SK-N-MC (cell line): ENCODE measurements around the gene PDZD2.

Experiments
- DNase-seq: peaks from one replicate; pipeline ENCODE4 v3.0.0-alpha.2; 2011; ENCODE audit warnings: low read depth, low spot score
- H3K27ac ChIP-seq: fragments of 200-600 bp; sonication (generic); 2 replicates; pipeline ENCODE4 v1.5.1; 2016; ENCODE audit warnings: mixed run types
- H3K36me3 ChIP-seq: fragments of 200-600 bp; sonication (generic); 2 replicates; pipeline ENCODE4 v1.6.1; 2017; ENCODE audit warnings: antibody characterized with exemption, low read length, mixed read lengths; ENCODE audit not compliant: insufficient read depth
- H3K4me3 ChIP-seq: fragments of 200-600 bp; sonication (generic); 2 replicates; pipeline ENCODE4 v1.5.1; 2016
- H3K9ac ChIP-seq: fragments of 200-600 bp; sonication (generic); 2 replicates; pipeline ENCODE4 v1.8.0; 2017; ENCODE audit warnings: mixed run types, mixed read lengths; ENCODE audit not compliant: insufficient read length
- H3K9me3 ChIP-seq: fragments of 200-600 bp; sonication (generic); 2 replicates; pipeline ENCODE4 v1.6.1; 2017; ENCODE audit warnings: low read depth, mild to moderate bottlenecking, antibody characterized with exemption, low read length, moderate library complexity, mixed read lengths
- EZH2 ChIP-seq: fragments of 200-600 bp; sonication (generic); IDR thresholded peaks from one replicate; pipeline ENCODE4 v1.6.1; 2017; ENCODE audit warnings: antibody characterized with exemption
- FOXP2 ChIP-seq: optimal IDR thresholded peaks from 2 replicates; pipeline ENCODE3; 2011; ENCODE audit warnings: mild to moderate bottlenecking, moderate library complexity; ENCODE audit not compliant: insufficient read depth; ENCODE audit errors: extremely low read length, control extremely low read depth
- POLR2AphosphoS5 ChIP-seq: IDR thresholded peaks from 2 replicates; pipeline ENCODE4 v1.6.1; 2012; ENCODE audit warnings: mild to moderate bottlenecking, low read depth, low read length, borderline replicate concordance

PDZD2 gene

DNA sequence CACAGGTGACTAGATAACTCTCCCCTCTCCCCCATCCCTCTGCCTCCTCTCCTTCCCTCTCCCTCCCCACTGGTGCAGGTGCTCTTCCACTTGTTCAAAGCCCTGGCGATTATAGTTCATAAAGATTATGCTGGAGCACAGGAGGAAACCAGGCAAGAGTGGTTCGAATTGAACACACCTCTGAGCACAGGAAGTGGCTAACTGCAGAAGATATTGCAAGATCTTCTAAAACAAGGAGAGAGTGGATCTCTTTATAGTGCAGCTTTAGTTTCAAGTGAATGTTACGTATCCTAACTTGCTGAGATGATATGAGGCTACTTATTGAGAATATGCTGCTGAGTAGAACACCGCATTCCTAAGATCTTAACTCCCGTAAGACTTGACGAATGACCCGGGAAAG lies 356.8 kb downstream of the PDZD2 start:
- Histone ChIP-seq H3K4me3 (no peak overlapping the region), H3K27ac (no peak overlapping the region), H3K9ac (no peak overlapping the region), H3K36me3 (no peaks in the 10 kb centered on the region), H3K9me3 (no peaks in the 10 kb centered on the region)
- no peak for DNase-seq
- TF ChIP-seq EZH2 (no peak), POLR2AphosphoS5 (no peak), FOXP2 (no peak)

DNA sequence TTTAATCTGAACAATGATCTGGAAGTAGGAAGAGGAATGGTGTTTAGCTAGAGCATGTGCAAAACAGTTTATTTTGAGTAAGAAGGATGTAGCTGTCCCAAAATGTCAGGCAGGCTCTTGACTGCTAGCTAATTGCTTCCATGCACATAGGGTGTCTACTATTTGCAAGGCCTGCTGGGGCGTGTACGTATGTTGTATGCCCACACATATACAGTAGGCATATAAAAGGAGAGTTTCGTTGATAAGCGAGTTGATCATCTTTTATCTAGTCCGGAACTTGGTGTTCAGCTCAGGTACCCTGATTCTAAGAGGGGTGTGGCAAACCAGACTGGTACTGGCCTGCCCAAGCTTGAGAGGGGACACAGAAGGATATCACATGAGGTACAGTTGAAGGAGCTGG lies 358.0 kb downstream of the PDZD2 start:
- H3K36me3 ChIP-seq: no peaks in the 10 kb centered on the region
- H3K4me3 ChIP-seq: no peak overlapping the region
- H3K9me3 ChIP-seq: no peaks in the 10 kb centered on the region
- TF ChIP-seq EZH2 (no peak), POLR2AphosphoS5 (no peak), FOXP2 (no peak)
- no peak overlapping the region for H3K9ac ChIP-seq
- no peak overlapping the region for H3K27ac ChIP-seq
- DNase-seq: no peak

DNA sequence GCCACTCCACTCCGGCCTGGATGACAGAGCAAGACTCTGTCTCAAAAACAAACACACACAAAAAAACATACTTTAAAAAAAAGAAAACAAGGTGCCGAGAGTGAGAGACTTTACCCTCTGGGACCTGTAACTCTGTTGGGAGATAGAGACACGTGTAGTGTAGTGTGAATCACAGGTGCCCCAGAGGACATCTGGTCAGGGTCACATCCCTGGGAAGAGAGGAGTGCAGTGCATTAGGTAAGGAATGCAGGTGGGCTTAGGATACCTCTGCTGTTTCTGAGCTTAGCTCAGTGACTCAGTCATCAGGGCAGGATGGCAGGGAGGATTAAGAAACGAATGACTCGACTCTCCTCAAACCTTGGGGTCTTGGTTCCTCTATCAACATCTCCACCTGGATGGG lies 360.5 kb downstream of the PDZD2 start:
- Histone ChIP-seq H3K9me3 (no peaks in the 10 kb centered on the region), H3K4me3 (no peak overlapping the region), H3K36me3 (no peaks in the 10 kb centered on the region), H3K27ac (no peak overlapping the region), H3K9ac (no peak overlapping the region)
- no peak for DNase-seq
- TF ChIP-seq POLR2AphosphoS5 (no peak), EZH2 (no peak), FOXP2 (no peak)

DNA sequence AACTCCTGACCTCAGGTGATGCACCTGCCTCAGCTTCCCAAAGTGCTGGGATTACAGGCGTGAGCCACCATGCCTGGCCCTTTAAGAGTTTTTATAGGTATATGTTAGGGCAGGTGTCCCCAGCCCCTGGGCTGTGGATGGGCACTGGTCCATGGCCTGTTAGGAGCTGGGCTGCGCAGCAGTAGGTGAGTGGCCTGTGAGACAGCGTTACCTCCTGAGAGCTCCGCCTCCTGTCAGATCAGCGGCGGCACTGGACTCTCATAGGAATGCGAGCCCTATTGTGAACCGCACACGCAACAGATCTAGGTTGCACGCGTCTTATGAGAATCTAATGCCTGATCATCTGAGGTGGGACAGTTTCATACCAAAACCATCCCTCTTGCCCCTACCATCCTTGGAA lies 361.8 kb downstream of the PDZD2 start:
- Histone ChIP-seq H3K9me3 (no peaks in the 10 kb centered on the region), H3K27ac (no peak overlapping the region), H3K4me3 (no peak overlapping the region), H3K36me3 (no peaks in the 10 kb centered on the region), H3K9ac (no peak overlapping the region)
- DNase-seq: no peak
- TF ChIP-seq POLR2AphosphoS5 (no peak), EZH2 (no peak), FOXP2 (no peak)

DNA sequence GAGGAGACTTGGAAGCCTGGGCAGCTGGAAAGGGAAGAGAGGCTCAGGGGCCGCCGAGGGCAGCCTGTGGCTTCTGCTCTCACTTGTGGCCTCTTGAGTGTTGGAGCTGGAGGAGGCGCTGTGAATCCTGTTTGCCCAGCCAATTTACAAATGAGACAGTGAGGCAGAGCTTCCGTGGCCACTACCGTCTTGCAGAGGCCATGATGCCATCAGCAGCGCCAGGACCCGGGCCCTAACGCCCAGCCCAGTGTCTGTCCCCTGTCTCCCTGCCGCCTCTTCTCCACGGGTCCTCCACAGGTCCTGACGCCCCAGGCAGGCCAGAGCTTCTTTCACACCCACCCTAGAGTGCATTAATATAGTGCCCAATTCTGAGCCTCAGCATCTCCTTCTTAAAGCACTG lies 362.4 kb downstream of the PDZD2 start:
- Histone ChIP-seq H3K9ac (no peak overlapping the region), H3K4me3 (no peak overlapping the region), H3K36me3 (no peaks in the 10 kb centered on the region), H3K9me3 (no peaks in the 10 kb centered on the region), H3K27ac (no peak overlapping the region)
- TF ChIP-seq EZH2: no peak
- TF ChIP-seq FOXP2: no peak
- no peak for DNase-seq

DNA sequence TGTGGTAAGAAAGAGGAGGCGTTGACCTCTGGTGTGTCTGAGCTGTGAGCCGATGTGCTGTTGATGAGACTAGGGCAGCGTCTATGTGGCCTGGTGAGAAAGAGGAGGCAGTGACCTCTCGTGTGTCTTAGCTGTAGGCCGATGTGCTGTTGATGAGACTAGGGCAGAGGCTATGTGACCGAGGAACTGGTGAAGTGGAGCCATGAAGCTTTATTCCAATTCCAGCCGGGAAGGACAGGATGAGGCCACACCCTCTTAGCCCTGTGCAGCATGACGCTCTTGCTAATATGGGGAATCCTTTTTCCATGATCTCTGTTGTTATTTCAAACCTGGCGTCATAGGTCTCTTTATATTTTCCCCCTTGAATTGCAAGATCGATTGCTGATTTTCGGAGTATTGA lies 362.8 kb downstream of the PDZD2 start:
- TF ChIP-seq POLR2AphosphoS5 (no peak), EZH2 (no peak), FOXP2 (no peak)
- no peak overlapping the region for H3K4me3 ChIP-seq

DNA sequence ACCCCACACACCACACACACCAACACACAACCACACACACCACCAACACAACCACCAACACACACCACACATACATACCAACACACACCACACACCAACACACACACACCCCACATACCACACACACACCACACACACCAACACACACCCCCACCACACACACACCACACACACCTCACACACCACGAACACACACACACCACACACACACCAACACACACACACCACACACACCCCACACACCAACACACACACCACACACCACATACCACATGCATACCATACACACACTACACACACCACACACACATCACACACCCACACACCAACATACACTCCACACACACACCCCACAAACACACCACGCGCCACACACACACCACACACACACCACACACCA lies 363.8 kb downstream of the PDZD2 start:
- no peak for TF ChIP-seq EZH2
- TF ChIP-seq POLR2AphosphoS5: no peak
- TF ChIP-seq FOXP2: no peak
- no peak for DNase-seq
- H3K4me3 ChIP-seq: no peak overlapping the region

More for the DNA sequence above, 362.8 kb downstream of the PDZD2 start:
- Histone ChIP-seq H3K9ac (no peak overlapping the region), H3K36me3 (no peaks in the 10 kb centered on the region), H3K27ac (no peak overlapping the region), H3K9me3 (no peaks in the 10 kb centered on the region)
- no peak for DNase-seq

DNA sequence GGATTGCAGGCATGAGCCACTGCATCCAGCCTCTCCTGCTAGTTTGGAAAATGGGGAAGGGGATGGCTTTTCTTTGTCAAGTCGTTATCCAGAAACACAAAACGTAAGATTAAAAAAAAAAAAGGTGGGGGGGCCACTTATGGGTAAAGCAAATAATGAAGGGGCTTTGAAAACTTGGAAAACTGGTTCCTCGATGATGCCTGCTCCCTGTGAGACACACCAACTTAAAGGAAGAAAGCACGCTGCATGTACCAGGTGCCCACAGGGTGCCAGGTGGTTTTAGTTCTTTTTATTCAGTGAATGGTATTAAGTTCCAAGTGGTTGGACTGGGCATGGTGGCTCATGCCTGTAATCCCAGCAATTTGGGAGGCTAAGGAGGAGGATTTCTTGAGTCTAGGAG lies 365.1 kb downstream of the PDZD2 start:
- H3K9ac ChIP-seq: no peak overlapping the region
- no peak overlapping the region for H3K27ac ChIP-seq
- no peaks in the 10 kb centered on the region for H3K9me3 ChIP-seq
- TF ChIP-seq POLR2AphosphoS5 (no peak), FOXP2 (no peak), EZH2 (no peak)
- H3K4me3 ChIP-seq: no peak overlapping the region
- DNase-seq: no peak
- no peaks in the 10 kb centered on the region for H3K36me3 ChIP-seq

More for the DNA sequence above, 363.8 kb downstream of the PDZD2 start:
- no peaks in the 10 kb centered on the region for H3K36me3 ChIP-seq
- no peaks in the 10 kb centered on the region for H3K9me3 ChIP-seq
- no peak overlapping the region for H3K27ac ChIP-seq
- no peak overlapping the region for H3K9ac ChIP-seq

DNA sequence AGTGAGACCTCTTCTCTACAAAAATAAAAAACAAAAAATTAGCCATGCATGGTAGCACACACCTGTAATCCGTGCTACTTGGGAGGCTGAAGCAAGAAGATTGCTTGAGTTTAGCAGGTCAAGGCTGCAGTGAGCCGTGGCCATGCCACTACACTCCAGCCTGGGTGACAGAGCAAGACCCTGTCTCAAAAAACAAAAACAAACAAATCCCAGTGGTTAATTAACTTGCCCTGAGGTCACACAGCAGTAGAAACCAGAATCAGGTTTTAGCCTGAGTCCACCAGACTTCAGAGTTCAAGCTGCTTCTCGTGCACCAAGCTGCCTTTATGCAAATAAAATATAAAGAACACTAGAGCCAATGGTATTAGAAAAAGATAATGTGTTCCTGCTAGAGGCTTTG lies 365.5 kb downstream of the PDZD2 start:
- no peak for TF ChIP-seq POLR2AphosphoS5
- no peak for TF ChIP-seq FOXP2
- TF ChIP-seq EZH2: no peak
- no peak for DNase-seq
- Histone ChIP-seq H3K9me3 (no peaks in the 10 kb centered on the region), H3K9ac (no peak overlapping the region), H3K27ac (no peak overlapping the region), H3K4me3 (no peak overlapping the region), H3K36me3 (no peaks in the 10 kb centered on the region)
